HG02588 (cell line): ENCODE data around the gene A3GALT2.

Experiments used
- ATAC-seq: cut with Tn5 transposase; IDR thresholded peaks from one replicate; pipeline ENCODE4 v1.9.1; 2021; ENCODE audit warnings: mild to moderate bottlenecking, moderate library complexity; ENCODE audit not compliant: unreplicated experiment

A3GALT2 gene

DNA sequence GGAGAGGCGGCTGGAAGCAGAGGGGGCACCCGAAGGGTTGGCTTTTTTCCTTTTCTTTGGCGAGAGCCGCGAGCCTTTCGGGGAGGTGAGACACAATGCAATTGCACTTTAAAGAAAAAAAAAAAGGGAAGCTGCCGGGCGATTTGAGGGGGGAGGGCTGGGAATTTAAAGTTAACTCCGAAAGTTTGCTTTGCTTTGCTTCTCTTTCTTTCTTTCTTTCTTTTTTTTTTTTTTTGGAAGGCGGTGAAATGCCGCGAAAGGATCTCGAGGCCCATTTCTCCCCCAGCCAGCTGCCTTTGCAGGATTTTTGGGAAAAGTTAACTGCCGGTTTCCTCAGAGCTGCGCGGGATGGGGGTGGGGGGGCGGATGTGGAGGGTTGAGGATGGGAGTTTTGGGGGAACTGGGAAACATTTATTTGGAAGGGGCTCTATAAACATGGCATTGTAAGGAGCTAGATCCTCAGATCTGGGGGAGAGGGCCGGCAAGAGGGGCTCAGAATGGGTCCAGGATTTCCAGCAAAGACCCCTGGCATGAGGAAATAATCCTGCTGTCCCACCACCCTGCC lies 63.6 kb downstream of the A3GALT2 start:
- no peak for ATAC-seq
